GM18861 (cell line): ENCODE results near the gene SORCS2.

Experiments used
- ATAC-seq: cut with Tn5 transposase; IDR thresholded peaks from one replicate; pipeline ENCODE4 v1.9.1; 2021; ENCODE audit not compliant: unreplicated experiment

Gene SORCS2

GRCh38 chr4:7691061-7691460 lies 498.7 kb downstream of the SORCS2 start:
- ATAC-seq = no peak

- no peak for ATAC-seq
These were observed 499.6 kb downstream of the SORCS2 start for GRCh38 chr4:7691982-7692381.

GRCh38 chr4:7692451-7693236 lies 500.3 kb downstream of the SORCS2 start:
- ATAC-seq = no peak

- ATAC-seq = no peak
These were observed 500.9 kb downstream of the SORCS2 start for GRCh38 chr4:7693237-7693608.

- ATAC-seq = no peak
These were observed 501.4 kb downstream of the SORCS2 start for GRCh38 chr4:7693711-7694110.

GRCh38 chr4:7694324-7694723 lies 502.0 kb downstream of the SORCS2 start:
- no peak for ATAC-seq

- no peak for ATAC-seq
These were observed 505.0 kb downstream of the SORCS2 start for GRCh38 chr4:7697343-7697742.

GRCh38 chr4:7697821-7698220 lies 505.5 kb downstream of the SORCS2 start:
- ATAC-seq = no peak

GRCh38 chr4:7698584-7698983 lies 506.2 kb downstream of the SORCS2 start:
- no peak for ATAC-seq

GRCh38 chr4:7699031-7699430 lies 506.7 kb downstream of the SORCS2 start:
- no peak for ATAC-seq

- no peak for ATAC-seq
These were observed 507.5 kb downstream of the SORCS2 start for GRCh38 chr4:7699825-7700224.

- ATAC-seq = no peak
These were observed 508.3 kb downstream of the SORCS2 start for GRCh38 chr4:7700665-7701064.

- no peak for ATAC-seq
These were observed 509.7 kb downstream of the SORCS2 start for GRCh38 chr4:7701866-7702649.

- no peak for ATAC-seq
These were observed 511.4 kb downstream of the SORCS2 start for GRCh38 chr4:7703688-7704087.

GRCh38 chr4:7704091-7704490 lies 511.8 kb downstream of the SORCS2 start:
- no peak for ATAC-seq

GRCh38 chr4:7704625-7705024 lies 512.3 kb downstream of the SORCS2 start:
- no peak for ATAC-seq

- ATAC-seq = no peak
These were observed 512.7 kb downstream of the SORCS2 start for GRCh38 chr4:7705062-7705461.

- no peak for ATAC-seq
These were observed 513.3 kb downstream of the SORCS2 start for GRCh38 chr4:7705593-7705992.

- ATAC-seq = no peak
These were observed 515.9 kb downstream of the SORCS2 start for GRCh38 chr4:7708238-7708637.

GRCh38 chr4:7708981-7709380 lies 516.6 kb downstream of the SORCS2 start:
- ATAC-seq = no peak

GRCh38 chr4:7709431-7709830 lies 517.1 kb downstream of the SORCS2 start:
- no peak for ATAC-seq

- no peak for ATAC-seq
These were observed 517.8 kb downstream of the SORCS2 start for GRCh38 chr4:7710126-7710525.
